HEK293 (cell line): ENCODE results near the gene LSMEM2.

ENCODE experiments used
- GLIS1 ChIP-seq: fragments of 450-650 bp; formaldehyde crosslinking; IDR thresholded peaks from 2 replicates; pipeline ENCODE4 v1.5.1; 2016; ENCODE audit warnings: missing biosample characterization, missing genetic modification characterization
- GLIS2 ChIP-seq: fragments of 450-650 bp; formaldehyde crosslinking; IDR thresholded peaks from 2 replicates; pipeline ENCODE4 v1.5.1; 2016; ENCODE audit warnings: missing biosample characterization, missing genetic modification characterization
- IKZF3 ChIP-seq: fragments of 450-650 bp; IDR thresholded peaks from 2 replicates; pipeline ENCODE4 v1.5.0; 2018; ENCODE audit warnings: missing biosample characterization, mild to moderate bottlenecking, missing genetic modification characterization, moderate library complexity
- KLF1 ChIP-seq: fragments of 450-650 bp; formaldehyde crosslinking; IDR thresholded peaks from 2 replicates; pipeline ENCODE4 v1.5.1; 2016; ENCODE audit warnings: missing biosample characterization, missing genetic modification characterization
- SP2 ChIP-seq: fragments of 450-650 bp; formaldehyde crosslinking; IDR thresholded peaks from 2 replicates; pipeline ENCODE4 v1.5.1; 2016; ENCODE audit warnings: missing biosample characterization, missing genetic modification characterization
- SP3 ChIP-seq: fragments of 450-650 bp; formaldehyde crosslinking; IDR thresholded peaks from 2 replicates; pipeline ENCODE4 v1.5.1; 2016; ENCODE audit warnings: missing biosample characterization, missing genetic modification characterization
- ZBTB21 ChIP-seq: fragments of 450-650 bp; formaldehyde crosslinking; IDR thresholded peaks from 2 replicates; pipeline ENCODE4 v1.5.1; 2017; ENCODE audit warnings: missing biosample characterization, missing genetic modification characterization
- ZFP69B ChIP-seq: fragments of 450-650 bp; formaldehyde crosslinking; IDR thresholded peaks from 2 replicates; pipeline ENCODE4 v1.5.1; 2016; ENCODE audit warnings: missing biosample characterization, missing genetic modification characterization
- ZIC2 ChIP-seq: fragments of 450-650 bp; formaldehyde crosslinking; IDR thresholded peaks from 2 replicates; pipeline ENCODE4 v1.5.1; 2016; ENCODE audit warnings: missing biosample characterization, missing genetic modification characterization
- ZNF138 ChIP-seq: fragments of 450-650 bp; formaldehyde crosslinking; IDR thresholded peaks from 2 replicates; pipeline ENCODE4 v1.5.1; 2016; ENCODE audit warnings: missing biosample characterization, missing genetic modification characterization, borderline replicate concordance
- ZNF175 ChIP-seq: fragments of 450-650 bp; formaldehyde crosslinking; IDR thresholded peaks from 2 replicates; pipeline ENCODE4 v1.5.1; 2016; ENCODE audit warnings: missing biosample characterization, missing genetic modification characterization
- ZNF184 ChIP-seq: fragments of 450-650 bp; IDR thresholded peaks from 2 replicates; pipeline ENCODE4 v1.5.1; 2018; ENCODE audit warnings: missing biosample characterization, mild to moderate bottlenecking, missing genetic modification characterization
- ZNF223 ChIP-seq: fragments of 450-650 bp; formaldehyde crosslinking; IDR thresholded peaks from 2 replicates; pipeline ENCODE4 v1.5.1; 2016; ENCODE audit warnings: missing biosample characterization, missing genetic modification characterization
- ZNF341 ChIP-seq: fragments of 450-650 bp; formaldehyde crosslinking; IDR thresholded peaks from 2 replicates; pipeline ENCODE4; 2016; ENCODE audit warnings: low read depth, missing biosample characterization, missing genetic modification characterization
- ZNF701 ChIP-seq: fragments of 450-650 bp; formaldehyde crosslinking; IDR thresholded peaks from 2 replicates; pipeline ENCODE4 v1.5.1; 2016; ENCODE audit warnings: missing biosample characterization, missing genetic modification characterization
- ZNF837 ChIP-seq: fragments of 450-650 bp; formaldehyde crosslinking; IDR thresholded peaks from 2 replicates; pipeline ENCODE4 v1.5.1; 2016; ENCODE audit warnings: missing biosample characterization, missing genetic modification characterization
- TF ChIP-seq, protein P1 (sequence below): fragments of 450-650 bp; formaldehyde crosslinking; IDR thresholded peaks from 2 replicates; pipeline ENCODE4 v1.5.1; 2016; ENCODE audit warnings: missing biosample characterization, missing genetic modification characterization
- TF ChIP-seq, protein P2 (sequence below): fragments of 450-650 bp; formaldehyde crosslinking; IDR thresholded peaks from 2 replicates; pipeline ENCODE4 v1.5.1; 2016; ENCODE audit warnings: missing biosample characterization, missing genetic modification characterization
- TF ChIP-seq, protein P3 (sequence below): fragments of 450-650 bp; formaldehyde crosslinking; IDR thresholded peaks from 2 replicates; pipeline ENCODE4 v1.5.1; 2016; ENCODE audit warnings: missing biosample characterization, missing genetic modification characterization
- TF ChIP-seq, protein P4 (sequence below): fragments of 450-650 bp; formaldehyde crosslinking; IDR thresholded peaks from 2 replicates; pipeline ENCODE4 v1.5.1; 2016; ENCODE audit warnings: missing biosample characterization, missing genetic modification characterization, low read depth
- TF ChIP-seq, protein P5 (sequence below): fragments of 450-650 bp; formaldehyde crosslinking; IDR thresholded peaks from 2 replicates; pipeline ENCODE4 v1.5.1; 2016; ENCODE audit warnings: missing biosample characterization, missing genetic modification characterization, borderline replicate concordance

LSMEM2 gene

DNA sequence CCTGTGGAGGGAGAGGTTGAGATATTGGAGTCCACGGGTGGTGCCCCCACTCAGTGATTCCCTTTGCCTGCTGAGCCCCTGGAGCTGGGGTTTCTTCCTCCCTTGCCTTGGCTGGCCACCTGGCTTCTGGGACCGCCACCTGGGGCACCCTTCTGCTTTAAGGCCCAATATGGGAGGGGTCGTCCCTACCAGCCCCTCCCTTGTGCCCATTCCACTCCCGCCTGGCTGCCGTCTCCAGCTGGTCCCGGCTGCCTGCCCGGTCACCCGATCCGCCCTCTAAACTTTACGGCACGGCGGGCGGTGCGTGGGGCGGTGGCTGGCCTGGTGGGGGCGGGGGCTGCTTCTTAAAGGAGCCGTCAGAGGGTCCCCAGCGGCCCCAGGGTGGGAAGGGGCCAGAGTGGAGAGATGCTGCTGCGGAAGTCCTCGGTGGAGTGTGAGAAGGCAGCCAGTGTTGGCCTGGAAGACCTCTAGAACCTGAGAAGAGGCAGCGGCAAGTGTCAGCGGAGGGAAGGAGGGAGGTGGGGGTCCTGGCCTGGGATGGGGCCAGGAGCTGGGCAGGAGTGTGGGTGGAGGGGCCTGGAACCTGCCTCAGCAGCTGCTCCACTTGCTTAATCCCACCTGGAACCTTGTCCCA, 11.5 kb upstream of the LSMEM2 start (continued):
- TF ChIP-seq, protein P1, sequence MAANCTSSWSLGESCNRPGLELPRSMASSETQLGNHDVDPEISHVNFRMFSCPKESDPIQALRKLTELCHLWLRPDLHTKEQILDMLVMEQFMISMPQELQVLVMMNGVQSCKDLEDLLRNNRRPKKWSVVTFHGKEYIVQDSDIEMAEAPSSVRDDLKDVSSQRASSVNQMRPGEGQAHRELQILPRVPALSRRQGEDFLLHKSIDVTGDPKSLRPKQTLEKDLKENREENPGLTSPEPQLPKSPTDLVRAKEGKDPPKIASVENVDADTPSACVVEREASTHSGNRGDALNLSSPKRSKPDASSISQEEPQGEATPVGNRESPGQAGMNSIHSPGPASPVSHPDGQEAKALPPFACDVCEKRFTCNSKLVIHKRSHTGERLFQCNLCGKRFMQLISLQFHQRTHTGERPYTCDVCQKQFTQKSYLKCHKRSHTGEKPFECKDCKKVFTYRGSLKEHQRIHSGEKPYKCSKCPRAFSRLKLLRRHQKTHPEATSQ (tag by site-specific recombination) = no peak
- TF ChIP-seq ZNF184 (tag by site-specific recombination) (no peak), ZNF223 (tag by site-specific recombination) (no peak), ZNF138 (tag by site-specific recombination) (no peak), ZIC2 (peak; percentile 93), ZNF701 (tag by site-specific recombination) (no peak), KLF1 (tag by site-specific recombination) (peak; percentile 87), ZNF175 (tag by site-specific recombination) (no peak), ZNF341 (peak; percentile 46), SP2 (tag by site-specific recombination) (peak; percentile 63), ZBTB21 (no peak), ZNF837 (tag by site-specific recombination) (no peak), SP3 (peak; percentile 85), IKZF3 (tag by site-specific recombination) (0 out of 2 replicates have a peak, but pooled peaks have one; percentile 31), ZFP69B (tag by site-specific recombination) (0 out of 2 replicates have a peak, but pooled peaks have one; percentile 30), GLIS2 (tag by site-specific recombination) (peak; percentile 65), GLIS1 (tag by site-specific recombination) (peak; percentile 88)
- TF ChIP-seq, protein P2, sequence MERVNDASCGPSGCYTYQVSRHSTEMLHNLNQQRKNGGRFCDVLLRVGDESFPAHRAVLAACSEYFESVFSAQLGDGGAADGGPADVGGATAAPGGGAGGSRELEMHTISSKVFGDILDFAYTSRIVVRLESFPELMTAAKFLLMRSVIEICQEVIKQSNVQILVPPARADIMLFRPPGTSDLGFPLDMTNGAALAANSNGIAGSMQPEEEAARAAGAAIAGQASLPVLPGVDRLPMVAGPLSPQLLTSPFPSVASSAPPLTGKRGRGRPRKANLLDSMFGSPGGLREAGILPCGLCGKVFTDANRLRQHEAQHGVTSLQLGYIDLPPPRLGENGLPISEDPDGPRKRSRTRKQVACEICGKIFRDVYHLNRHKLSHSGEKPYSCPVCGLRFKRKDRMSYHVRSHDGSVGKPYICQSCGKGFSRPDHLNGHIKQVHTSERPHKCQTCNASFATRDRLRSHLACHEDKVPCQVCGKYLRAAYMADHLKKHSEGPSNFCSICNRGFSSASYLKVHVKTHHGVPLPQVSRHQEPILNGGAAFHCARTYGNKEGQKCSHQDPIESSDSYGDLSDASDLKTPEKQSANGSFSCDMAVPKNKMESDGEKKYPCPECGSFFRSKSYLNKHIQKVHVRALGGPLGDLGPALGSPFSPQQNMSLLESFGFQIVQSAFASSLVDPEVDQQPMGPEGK = peak; percentile 40; the same call in 1 of the 2 replicates
- TF ChIP-seq, protein P3, sequence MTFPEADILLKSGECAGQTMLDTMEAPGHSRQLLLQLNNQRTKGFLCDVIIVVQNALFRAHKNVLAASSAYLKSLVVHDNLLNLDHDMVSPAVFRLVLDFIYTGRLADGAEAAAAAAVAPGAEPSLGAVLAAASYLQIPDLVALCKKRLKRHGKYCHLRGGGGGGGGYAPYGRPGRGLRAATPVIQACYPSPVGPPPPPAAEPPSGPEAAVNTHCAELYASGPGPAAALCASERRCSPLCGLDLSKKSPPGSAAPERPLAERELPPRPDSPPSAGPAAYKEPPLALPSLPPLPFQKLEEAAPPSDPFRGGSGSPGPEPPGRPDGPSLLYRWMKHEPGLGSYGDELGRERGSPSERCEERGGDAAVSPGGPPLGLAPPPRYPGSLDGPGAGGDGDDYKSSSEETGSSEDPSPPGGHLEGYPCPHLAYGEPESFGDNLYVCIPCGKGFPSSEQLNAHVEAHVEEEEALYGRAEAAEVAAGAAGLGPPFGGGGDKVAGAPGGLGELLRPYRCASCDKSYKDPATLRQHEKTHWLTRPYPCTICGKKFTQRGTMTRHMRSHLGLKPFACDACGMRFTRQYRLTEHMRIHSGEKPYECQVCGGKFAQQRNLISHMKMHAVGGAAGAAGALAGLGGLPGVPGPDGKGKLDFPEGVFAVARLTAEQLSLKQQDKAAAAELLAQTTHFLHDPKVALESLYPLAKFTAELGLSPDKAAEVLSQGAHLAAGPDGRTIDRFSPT (tag by site-specific recombination) = 0 out of 2 replicates have a peak, but pooled peaks have one; percentile 26
- TF ChIP-seq, protein P4, sequence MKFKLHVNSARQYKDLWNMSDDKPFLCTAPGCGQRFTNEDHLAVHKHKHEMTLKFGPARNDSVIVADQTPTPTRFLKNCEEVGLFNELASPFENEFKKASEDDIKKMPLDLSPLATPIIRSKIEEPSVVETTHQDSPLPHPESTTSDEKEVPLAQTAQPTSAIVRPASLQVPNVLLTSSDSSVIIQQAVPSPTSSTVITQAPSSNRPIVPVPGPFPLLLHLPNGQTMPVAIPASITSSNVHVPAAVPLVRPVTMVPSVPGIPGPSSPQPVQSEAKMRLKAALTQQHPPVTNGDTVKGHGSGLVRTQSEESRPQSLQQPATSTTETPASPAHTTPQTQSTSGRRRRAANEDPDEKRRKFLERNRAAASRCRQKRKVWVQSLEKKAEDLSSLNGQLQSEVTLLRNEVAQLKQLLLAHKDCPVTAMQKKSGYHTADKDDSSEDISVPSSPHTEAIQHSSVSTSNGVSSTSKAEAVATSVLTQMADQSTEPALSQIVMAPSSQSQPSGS = no peak
- TF ChIP-seq, protein P5, sequence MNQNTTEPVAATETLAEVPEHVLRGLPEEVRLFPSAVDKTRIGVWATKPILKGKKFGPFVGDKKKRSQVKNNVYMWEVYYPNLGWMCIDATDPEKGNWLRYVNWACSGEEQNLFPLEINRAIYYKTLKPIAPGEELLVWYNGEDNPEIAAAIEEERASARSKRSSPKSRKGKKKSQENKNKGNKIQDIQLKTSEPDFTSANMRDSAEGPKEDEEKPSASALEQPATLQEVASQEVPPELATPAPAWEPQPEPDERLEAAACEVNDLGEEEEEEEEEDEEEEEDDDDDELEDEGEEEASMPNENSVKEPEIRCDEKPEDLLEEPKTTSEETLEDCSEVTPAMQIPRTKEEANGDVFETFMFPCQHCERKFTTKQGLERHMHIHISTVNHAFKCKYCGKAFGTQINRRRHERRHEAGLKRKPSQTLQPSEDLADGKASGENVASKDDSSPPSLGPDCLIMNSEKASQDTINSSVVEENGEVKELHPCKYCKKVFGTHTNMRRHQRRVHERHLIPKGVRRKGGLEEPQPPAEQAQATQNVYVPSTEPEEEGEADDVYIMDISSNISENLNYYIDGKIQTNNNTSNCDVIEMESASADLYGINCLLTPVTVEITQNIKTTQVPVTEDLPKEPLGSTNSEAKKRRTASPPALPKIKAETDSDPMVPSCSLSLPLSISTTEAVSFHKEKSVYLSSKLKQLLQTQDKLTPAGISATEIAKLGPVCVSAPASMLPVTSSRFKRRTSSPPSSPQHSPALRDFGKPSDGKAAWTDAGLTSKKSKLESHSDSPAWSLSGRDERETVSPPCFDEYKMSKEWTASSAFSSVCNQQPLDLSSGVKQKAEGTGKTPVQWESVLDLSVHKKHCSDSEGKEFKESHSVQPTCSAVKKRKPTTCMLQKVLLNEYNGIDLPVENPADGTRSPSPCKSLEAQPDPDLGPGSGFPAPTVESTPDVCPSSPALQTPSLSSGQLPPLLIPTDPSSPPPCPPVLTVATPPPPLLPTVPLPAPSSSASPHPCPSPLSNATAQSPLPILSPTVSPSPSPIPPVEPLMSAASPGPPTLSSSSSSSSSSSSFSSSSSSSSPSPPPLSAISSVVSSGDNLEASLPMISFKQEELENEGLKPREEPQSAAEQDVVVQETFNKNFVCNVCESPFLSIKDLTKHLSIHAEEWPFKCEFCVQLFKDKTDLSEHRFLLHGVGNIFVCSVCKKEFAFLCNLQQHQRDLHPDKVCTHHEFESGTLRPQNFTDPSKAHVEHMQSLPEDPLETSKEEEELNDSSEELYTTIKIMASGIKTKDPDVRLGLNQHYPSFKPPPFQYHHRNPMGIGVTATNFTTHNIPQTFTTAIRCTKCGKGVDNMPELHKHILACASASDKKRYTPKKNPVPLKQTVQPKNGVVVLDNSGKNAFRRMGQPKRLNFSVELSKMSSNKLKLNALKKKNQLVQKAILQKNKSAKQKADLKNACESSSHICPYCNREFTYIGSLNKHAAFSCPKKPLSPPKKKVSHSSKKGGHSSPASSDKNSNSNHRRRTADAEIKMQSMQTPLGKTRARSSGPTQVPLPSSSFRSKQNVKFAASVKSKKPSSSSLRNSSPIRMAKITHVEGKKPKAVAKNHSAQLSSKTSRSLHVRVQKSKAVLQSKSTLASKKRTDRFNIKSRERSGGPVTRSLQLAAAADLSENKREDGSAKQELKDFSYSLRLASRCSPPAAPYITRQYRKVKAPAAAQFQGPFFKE (tag by site-specific recombination) = no peak
